HepG2 (cell line): ENCODE results near the gene DNAJB6. TPM values are rescaled to one million over a fixed set of nuclear protein-coding genes. Genes with fewer than 3 reads are reported as not detected.

ENCODE experiments used
- ATAC-seq: fragments of 200-7000 bp; cut with Tn5 transposase; 3 replicates; pipeline ENCODE4 v1.9.1; 2020; ENCODE audit warnings: mild to moderate bottlenecking, moderate library complexity
- BruUV-seq: library from RNA; stranded (reverse); fragments of 400-500 nt; replicated peaks from 2 replicates; lab custom pipeline; 2021; lab: Mats Ljungman, UMichigan
- CTCF ChIA-PET: fragments of 300-600 bp; formaldehyde crosslinking; extraction: SDS; loops from one replicate; lab custom pipeline; 2021; ENCODE audit warnings: low total read pairs, inconsistent platforms, low intra/inter-chr PET ratio; lab: Yijun Ruan, JAX
- POLR2A ChIA-PET: fragments of 350-600 bp; sonication (Branson Sonifier 250); formaldehyde crosslinking; loops from one replicate; lab custom pipeline; 2020; ENCODE audit warnings: antibody characterized with exemption, inconsistent platforms; lab: Yijun Ruan, JAX
- DNase-seq: peaks from one replicate; pipeline ENCODE4 v3.0.0-alpha.2; 2015; ENCODE audit warnings: low spot score
- FAIRE-seq: peaks from 3 replicates; lab custom pipeline; 2011; peaks lifted over from hg19 to GRCh38; lab: Jason Lieb, UNC
- H2AFZ ChIP-seq: one replicate; pipeline ENCODE4 v1.6.1; 2011; ENCODE audit warnings: low read length, inconsistent platforms
- H3K27ac ChIP-seq: fragments of 300-600 bp; 3 replicates; pipeline ENCODE4 v1.8.0; 2011; ENCODE audit warnings: mixed run types, mild to moderate bottlenecking, mixed read lengths, low read length, inconsistent platforms; ENCODE audit not compliant: insufficient read depth; ENCODE audit errors: extremely low read length
- H3K27me3 ChIP-seq, 2 experiments: fragments of 200-600 bp in 1 of 2; 2 replicates in 1 of 2; 3 replicates in 1 of 2; pipeline versions ENCODE4 v1.6.0 to v1.8.0; 2011; ENCODE audit warnings: low read length in 2 of 2, mild to moderate bottlenecking in 2 of 2, moderate library complexity in 2 of 2, inconsistent platforms in 1 of 2; ENCODE audit not compliant: insufficient read depth in 2 of 2, control insufficient read depth in 1 of 2
- H3K36me3 ChIP-seq, 2 experiments: fragments of 200-600 bp in 1 of 2; replicated peaks in 1 of 2; 2 replicates in 1 of 2; 3 replicates in 1 of 2; pipeline versions ENCODE4 v1.5.1 to v1.8.0; 2011; ENCODE audit warnings: low read length in 2 of 2, inconsistent platforms in 1 of 2; ENCODE audit not compliant: insufficient read depth in 2 of 2, control insufficient read depth in 1 of 2
- H3K4me1 ChIP-seq: 2 replicates; pipeline ENCODE4 v1.5.1; 2012; ENCODE audit warnings: low read length, inconsistent platforms; ENCODE audit not compliant: insufficient read depth
- H3K4me2 ChIP-seq: 2 replicates; pipeline ENCODE4 v1.6.0; 2011; ENCODE audit warnings: low read depth, low read length, inconsistent platforms
- H3K4me3 ChIP-seq, 3 experiments: fragments of 200-600 bp in 1 of 3; sonication (generic), shearing (Covaris generic) in 1 of 3; replicated peaks in 1 of 3; 2 replicates each; pipeline ENCODE4 v1.5.1; 2011 to 2016; ENCODE audit warnings: low read length in 3 of 3, inconsistent platforms in 2 of 3, low read depth in 2 of 3, mild to moderate bottlenecking in 2 of 3, control low read depth in 1 of 3, mixed read lengths in 1 of 3; ENCODE audit not compliant: insufficient read depth in 1 of 3
- H3K79me2 ChIP-seq: one replicate; pipeline ENCODE4 v1.6.1; 2011; ENCODE audit warnings: low read length, inconsistent platforms; ENCODE audit not compliant: insufficient read depth
- H3K9ac ChIP-seq: 2 replicates; pipeline ENCODE4 v1.6.0; 2011; ENCODE audit warnings: mild to moderate bottlenecking, low read depth, low read length, inconsistent platforms; ENCODE audit not compliant: insufficient read depth
- H3K9me3 ChIP-seq: 2 replicates; pipeline ENCODE4 v1.5.1; 2012; ENCODE audit warnings: mild to moderate bottlenecking, low read length
- H4K20me1 ChIP-seq: 2 replicates; pipeline ENCODE4 v1.6.0; 2011; ENCODE audit warnings: inconsistent platforms, mild to moderate bottlenecking, low read length, moderate library complexity; ENCODE audit not compliant: insufficient read depth
- HNF4G ChIP-seq, 2 experiments: sonication (generic) in 1 of 2; formaldehyde crosslinking in 1 of 2; IDR thresholded peaks; 2 replicates each; pipeline versions ENCODE4 v1.4.0 to v1.6.1; 2011 to 2020; ENCODE audit warnings: borderline replicate concordance in 2 of 2, low read depth in 2 of 2, mild to moderate bottlenecking in 2 of 2, low read length in 1 of 2, missing genetic modification reagents in 1 of 2, moderate library complexity in 1 of 2
- RAD21 ChIP-seq: fragments of 450-650 bp; formaldehyde crosslinking; IDR thresholded peaks from 2 replicates; pipeline ENCODE4 v1.5.0; 2020; ENCODE audit warnings: mild to moderate bottlenecking
- RNF219 ChIP-seq: sonication (generic); formaldehyde crosslinking; IDR thresholded peaks from 2 replicates; pipeline ENCODE4 v1.5.0; 2020; ENCODE audit warnings: mild to moderate bottlenecking, missing genetic modification reagents
- SMC3 ChIP-seq: IDR thresholded peaks from 2 replicates; pipeline ENCODE4 v1.6.1; 2011; ENCODE audit warnings: low read length, improper control_type of control experiment
- SNAPC4 ChIP-seq: sonication (generic); formaldehyde crosslinking; IDR thresholded peaks from 2 replicates; pipeline ENCODE4 v1.4.0; 2020; ENCODE audit warnings: mild to moderate bottlenecking, missing genetic modification reagents
- STAG1 ChIP-seq: sonication (generic); formaldehyde crosslinking; IDR thresholded peaks from 2 replicates; pipeline ENCODE4 v1.4.0; 2020; ENCODE audit warnings: missing genetic modification reagents
- THYN1 ChIP-seq: sonication (generic); formaldehyde crosslinking; IDR thresholded peaks from 2 replicates; pipeline ENCODE4 v1.8.1; 2023; ENCODE audit warnings: low read depth, mild to moderate bottlenecking, moderate library complexity, missing genetic modification reagents, borderline replicate concordance
- ZBTB38 ChIP-seq: sonication (generic); formaldehyde crosslinking; IDR thresholded peaks from 2 replicates; pipeline ENCODE4 v1.5.1; 2020; ENCODE audit warnings: mild to moderate bottlenecking, missing genetic modification reagents
- ZNF501 ChIP-seq: sonication (generic); formaldehyde crosslinking; IDR thresholded peaks from 2 replicates; pipeline ENCODE4 v1.5.1; 2020; ENCODE audit warnings: mild to moderate bottlenecking, moderate library complexity, missing genetic modification reagents
- WGBS: methylation state at CpG from one replicate; pipeline ENCODE4 v1.1.6; 2017; ENCODE audit warnings: low lambda C conversion rate; 5-methylcytosine and 5-hydroxymethylcytosine counted together
- in situ Hi-C: cut with HindIII; loops from 2 replicates; pipeline ENCODE4 v1.10.0; 2017; ENCODE audit warnings: low pct_unique_long_range_greater_than_20kb; ENCODE audit not compliant: extremely low pct_ligation_motif_present
- intact Hi-C: fragments of 100-400 bp; cut with micrococcal nuclease; formaldehyde crosslinking; loops from one replicate; pipeline ENCODE4 v1.10.0; 2022; ENCODE audit not compliant: unreplicated experiment
- polyA plus RNA-seq, 8 experiments: library from polyadenylated mRNA; depleted of rRNA in 3 of 8; stranded (reverse) in 7 of 8; unstranded in 1 of 8; fragments of >200 nt; fragmentation: Illumina TruSeq in 4 of 8; extraction: Trizol in 4 of 8; gene quantifications; 2 replicates each; pipeline versions ENCODE4 v1.2.1 to v1.2.3, GENCODE V29; 2011 to 2016; ENCODE audit warnings: low read depth in 4 of 8, missing spikeins in 1 of 8, mixed read lengths in 1 of 8; ENCODE audit not compliant: insufficient read depth in 1 of 8
- total RNA-seq, 5 experiments: library from RNA; depleted of rRNA; stranded (reverse); fragments of >200 nt; fragmentation: Illumina TruSeq; extraction: Trizol; gene quantifications; 2 replicates each; pipeline ENCODE4 v1.2.3, GENCODE V29; 2016; ENCODE audit warnings: low read depth in 1 of 5
- TF ChIP-seq, protein P1 (sequence below): IDR thresholded peaks from 2 replicates; pipeline ENCODE4 v1.4.0; 2020; ENCODE audit warnings: mild to moderate bottlenecking, missing genetic modification reagents

Gene DNAJB6
- total and polyA plus RNA-seq, 2 of the 13 experiments (the other 11 are each of a cell fraction or from before 2014, with no cell fraction given), result 29.9 to 53.9 TPM

DNA sequence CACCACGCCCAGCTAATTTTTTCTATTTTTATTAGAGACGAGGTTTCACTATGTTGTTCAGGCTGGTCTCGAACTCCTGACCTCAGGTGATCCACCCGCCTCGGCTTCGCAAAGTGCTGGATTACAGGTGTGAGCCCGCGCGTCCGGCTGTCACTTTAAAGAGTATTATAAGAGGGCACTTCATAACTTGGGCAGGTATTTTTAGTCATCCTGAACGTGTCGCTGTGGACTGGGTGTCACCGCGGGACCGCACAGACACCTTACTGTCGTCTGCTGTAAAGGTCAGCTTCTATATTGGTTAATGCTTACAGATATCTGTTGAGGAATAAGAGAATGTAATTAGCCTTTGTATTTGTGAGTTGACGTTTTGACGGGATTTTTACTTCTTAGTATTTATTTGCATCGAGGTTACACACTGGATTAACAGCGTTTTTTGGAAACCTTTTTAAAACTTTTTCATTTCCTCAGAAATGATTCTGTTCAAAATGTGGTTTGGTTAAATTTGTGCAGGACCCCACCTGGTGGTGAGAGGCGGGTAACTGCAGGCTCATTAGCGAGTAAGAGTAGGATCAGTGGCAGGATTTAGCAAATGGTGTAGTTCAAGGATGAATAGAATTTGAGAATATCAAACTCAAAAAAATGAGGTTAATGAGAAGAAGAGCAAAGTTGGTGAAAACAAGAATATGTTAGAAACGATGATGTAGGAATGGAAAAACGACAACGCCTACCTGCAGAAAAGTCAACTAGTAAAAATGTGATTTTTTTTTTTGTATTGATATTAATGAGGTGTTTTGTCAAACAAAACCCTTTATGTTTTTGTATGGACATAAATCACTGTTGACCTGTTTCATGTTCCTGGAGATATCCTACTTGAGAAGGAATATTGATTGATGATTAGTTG is 3.2 kb downstream of the DNAJB6 start:
- TSS peak; percentile 12 for BruUV-seq
- FAIRE-seq (peak; percentile 84), ATAC-seq (peak; percentile 12; the same call in 1 of the 3 replicates), DNase-seq (peak; percentile 60)
- no peak overlapping the region for H3K27ac ChIP-seq
- CTCF ChIA-PET, result interaction anchor here (0.8 to 1.0 kb wide), 2 partner anchors 40 to 66 kb away, joined by 3 read pairs; no protein-coding TSS in a partner anchor
- no peaks in the 10 kb centered on the region for H3K9me3 ChIP-seq
- peaks cover 72% of the 10 kb centered on the region for H3K79me2 ChIP-seq
- 57% methylated on average over 25 of the region's 25 CpGs for WGBS
- in situ Hi-C loops, result no loop called here
- H3K4me2 ChIP-seq, result peak overlapping the region; percentile 41
- H3K36me3 ChIP-seq, result no peaks in the 10 kb centered on the region; a peak in 1 of 5 replicates
- no peak overlapping the region for H3K9ac ChIP-seq
- H2AFZ ChIP-seq, result no peak overlapping the region
- intact Hi-C loops, result no loop called here
- POLR2A ChIA-PET, result no interaction called here
- H3K27me3 ChIP-seq, result no peaks in the 10 kb centered on the region; a peak in 1 of 5 replicates
- H4K20me1 ChIP-seq, result peaks cover 62% of the 10 kb centered on the region
- peaks cover 56% of the 10 kb centered on the region for H3K4me1 ChIP-seq
- no peak overlapping the region for H3K4me3 ChIP-seq
- peak; percentile 22; the same call in 1 of the 2 replicates for TF ChIP-seq ZNF501 (CRISPR knock-in tag)
- no peak for TF ChIP-seq HNF4G (IDR thresholded peaks at IDR 0.05; ENCODE audit: borderline replicate concordance, low read depth, low read length)
- TF ChIP-seq HNF4G (CRISPR knock-in tag; IDR thresholded peaks at IDR 0.05; ENCODE audit: borderline replicate concordance, low read depth), result no peak
- TF ChIP-seq RAD21 (CRISPR knock-in tag), result peak; percentile 50; the same call in 1 of the 2 replicates
- TF ChIP-seq SNAPC4 (CRISPR knock-in tag), result no peak
- TF ChIP-seq SMC3, result peak; percentile 68
- TF ChIP-seq THYN1, result no peak
- peak; percentile 58; the same call in 1 of the 2 replicates for TF ChIP-seq ZBTB38
- TF ChIP-seq, protein P1, sequence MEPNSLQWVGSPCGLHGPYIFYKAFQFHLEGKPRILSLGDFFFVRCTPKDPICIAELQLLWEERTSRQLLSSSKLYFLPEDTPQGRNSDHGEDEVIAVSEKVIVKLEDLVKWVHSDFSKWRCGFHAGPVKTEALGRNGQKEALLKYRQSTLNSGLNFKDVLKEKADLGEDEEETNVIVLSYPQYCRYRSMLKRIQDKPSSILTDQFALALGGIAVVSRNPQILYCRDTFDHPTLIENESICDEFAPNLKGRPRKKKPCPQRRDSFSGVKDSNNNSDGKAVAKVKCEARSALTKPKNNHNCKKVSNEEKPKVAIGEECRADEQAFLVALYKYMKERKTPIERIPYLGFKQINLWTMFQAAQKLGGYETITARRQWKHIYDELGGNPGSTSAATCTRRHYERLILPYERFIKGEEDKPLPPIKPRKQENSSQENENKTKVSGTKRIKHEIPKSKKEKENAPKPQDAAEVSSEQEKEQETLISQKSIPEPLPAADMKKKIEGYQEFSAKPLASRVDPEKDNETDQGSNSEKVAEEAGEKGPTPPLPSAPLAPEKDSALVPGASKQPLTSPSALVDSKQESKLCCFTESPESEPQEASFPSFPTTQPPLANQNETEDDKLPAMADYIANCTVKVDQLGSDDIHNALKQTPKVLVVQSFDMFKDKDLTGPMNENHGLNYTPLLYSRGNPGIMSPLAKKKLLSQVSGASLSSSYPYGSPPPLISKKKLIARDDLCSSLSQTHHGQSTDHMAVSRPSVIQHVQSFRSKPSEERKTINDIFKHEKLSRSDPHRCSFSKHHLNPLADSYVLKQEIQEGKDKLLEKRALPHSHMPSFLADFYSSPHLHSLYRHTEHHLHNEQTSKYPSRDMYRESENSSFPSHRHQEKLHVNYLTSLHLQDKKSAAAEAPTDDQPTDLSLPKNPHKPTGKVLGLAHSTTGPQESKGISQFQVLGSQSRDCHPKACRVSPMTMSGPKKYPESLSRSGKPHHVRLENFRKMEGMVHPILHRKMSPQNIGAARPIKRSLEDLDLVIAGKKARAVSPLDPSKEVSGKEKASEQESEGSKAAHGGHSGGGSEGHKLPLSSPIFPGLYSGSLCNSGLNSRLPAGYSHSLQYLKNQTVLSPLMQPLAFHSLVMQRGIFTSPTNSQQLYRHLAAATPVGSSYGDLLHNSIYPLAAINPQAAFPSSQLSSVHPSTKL (CRISPR knock-in tag), result 0 out of 2 replicates have a peak, but pooled peaks have one; percentile 14
- peak; percentile 63 for TF ChIP-seq STAG1 (CRISPR knock-in tag)
- TF ChIP-seq RNF219 (CRISPR knock-in tag), result 0 out of 2 replicates have a peak, but pooled peaks have one; percentile 38
